ENCODE data around the gene GTF2F2. TPM values are rescaled to one million over a fixed set of nuclear protein-coding genes. Genes with fewer than 3 reads are reported as not detected.

GTF2F2 gene
- total and polyA plus RNA-seq, 9 of the 15 experiments (the other 6 are each of a cell fraction or from before 2014, with no cell fraction given), result 19.7 to 44.8 (median 32.4) TPM

DNA sequence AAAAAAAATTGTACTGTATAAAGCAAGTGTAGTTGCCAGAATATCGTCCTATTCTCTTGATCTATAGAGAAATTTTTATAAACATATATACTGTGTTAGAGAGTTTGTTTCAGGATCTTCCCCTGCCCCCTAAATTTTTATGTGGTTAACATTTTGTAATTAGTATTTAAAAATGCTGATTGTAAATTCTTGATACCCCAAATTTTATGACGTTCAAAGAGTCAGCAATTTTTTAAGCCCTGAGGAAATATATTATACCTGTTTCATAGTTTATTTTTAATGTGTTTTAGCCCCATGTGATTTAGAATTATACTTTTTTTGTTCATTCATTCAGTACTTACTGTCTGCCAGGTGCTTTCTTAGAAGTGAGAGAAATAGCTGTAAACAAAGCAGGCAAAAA lies 87.8 kb downstream of the GTF2F2 start:
- in situ Hi-C loops (cut with MboI) (no loop called here), intact Hi-C loops (cut with micrococcal nuclease) (no loop called here)
- ChIA-PET CTCF (ENCODE audit: low intra/inter-chr PET ratio) (interaction anchor here (0.7 kb wide), 1 partner anchor 8 kb away, joined by 3 read pairs; no protein-coding TSS in a partner anchor), POLR2A (no interaction called here)
- TF ChIP-seq ZNF316 (IDR thresholded peaks at IDR 0.05) (peak; percentile 67), PCBP1 (IDR thresholded peaks at IDR 0.05; ENCODE audit: low read depth, low read length, poor library complexity, severe bottlenecking) (no peak), ZBED1 (IDR thresholded peaks at IDR 0.05) (no peak), KAT2B (IDR thresholded peaks at IDR 0.05; ENCODE audit: low read depth, low read length) (no peak), CEBPB (tag; IDR thresholded peaks at IDR 0.05) (no peak)
- TF ChIP-seq, protein P1, sequence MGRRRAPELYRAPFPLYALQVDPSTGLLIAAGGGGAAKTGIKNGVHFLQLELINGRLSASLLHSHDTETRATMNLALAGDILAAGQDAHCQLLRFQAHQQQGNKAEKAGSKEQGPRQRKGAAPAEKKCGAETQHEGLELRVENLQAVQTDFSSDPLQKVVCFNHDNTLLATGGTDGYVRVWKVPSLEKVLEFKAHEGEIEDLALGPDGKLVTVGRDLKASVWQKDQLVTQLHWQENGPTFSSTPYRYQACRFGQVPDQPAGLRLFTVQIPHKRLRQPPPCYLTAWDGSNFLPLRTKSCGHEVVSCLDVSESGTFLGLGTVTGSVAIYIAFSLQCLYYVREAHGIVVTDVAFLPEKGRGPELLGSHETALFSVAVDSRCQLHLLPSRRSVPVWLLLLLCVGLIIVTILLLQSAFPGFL (CRISPR knock-in tag; IDR thresholded peaks at IDR 0.05), result no peak
- BruUV-seq (replicated peaks), result no TSS peak
- Histone ChIP-seq H4K20me1 (replicated peaks; ENCODE audit: control insufficient read depth, insufficient read depth, low read length) (no peaks in the 10 kb centered on the region), H3K27ac (ENCODE audit: extremely low read depth, low read depth, low read length) (no peak overlapping the region), H2AFZ (ENCODE audit: low read depth, low read length) (no peak overlapping the region), H3K36me3 (ENCODE audit: control insufficient read depth, insufficient read depth, low read length) (peaks cover 31% of the 10 kb centered on the region), H3K79me2 (ENCODE audit: control insufficient read depth, insufficient read depth, low read length) (peaks cover 4% of the 10 kb centered on the region; the same call in 1 of the 3 replicates), H3K4me2 (ENCODE audit: insufficient read depth, low read length) (no peak overlapping the region), H3K9me1 (ENCODE audit: control insufficient read depth, insufficient read depth, low read length) (no peaks in the 10 kb centered on the region), H3K27me3 (ENCODE audit: control insufficient read depth in 2 of 2, insufficient read depth in 2 of 2, low read length in 2 of 2) (no peaks in the 10 kb centered on the region), H3K4me1 (replicated peaks in 1 of 2; ENCODE audit: control insufficient read depth in 2 of 2, insufficient read depth in 2 of 2, low read length in 2 of 2) (no peaks in the 10 kb centered on the region), H3K4me3 (no peak overlapping the region), H3K9me3 (replicated peaks; ENCODE audit: control insufficient read depth, insufficient read depth, low read depth, low read length) (no peaks in the 10 kb centered on the region), H3K9ac (ENCODE audit: insufficient read depth in 1 of 2, low read depth in 2 of 2, low read length in 2 of 2) (no peak overlapping the region)
- DNase-seq (ENCODE audit: extremely low read depth in 1 of 4, low spot score in 3 of 4) (no peak), ATAC-seq (no peak), FAIRE-seq (no peak)
- WGBS (ENCODE audit: insufficient coverage, low coverage, missing lambda C conversion rate), result 100% methylated on average over 1 of the region's 2 CpGs

DNA sequence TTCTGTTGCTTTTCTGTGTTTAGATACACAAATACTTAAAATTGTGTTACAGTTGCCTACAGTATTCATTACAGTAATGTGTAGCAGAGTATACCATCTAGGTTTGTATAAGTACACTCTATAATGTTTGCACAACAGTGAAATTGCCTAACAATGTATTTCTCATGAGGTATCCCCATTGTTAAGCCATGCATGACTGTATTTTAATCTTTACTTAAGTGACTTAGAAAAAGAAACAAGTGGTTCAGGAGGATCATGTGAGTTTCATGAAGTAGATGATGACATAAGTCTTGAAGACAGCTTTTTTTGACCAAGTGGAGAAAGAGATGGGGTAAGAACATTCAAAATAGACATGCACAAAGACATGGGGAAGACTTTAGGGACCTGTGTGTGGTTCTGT lies 88.9 kb downstream of the GTF2F2 start:
- no peak overlapping the region for H3K9ac ChIP-seq (ENCODE audit: insufficient read depth in 1 of 2, low read depth in 2 of 2, low read length in 2 of 2)
- POLR2A ChIA-PET, result interaction anchor here (0.8 kb wide), 1 partner anchor 187 kb away, joined by 3 read pairs; no protein-coding TSS in a partner anchor
- H3K36me3 ChIP-seq (ENCODE audit: control insufficient read depth, insufficient read depth, low read length), result peaks cover 31% of the 10 kb centered on the region
- FAIRE-seq, result no peak
- no TSS peak for BruUV-seq (replicated peaks)
- peaks cover 4% of the 10 kb centered on the region; the same call in 1 of the 3 replicates for H3K79me2 ChIP-seq (ENCODE audit: control insufficient read depth, insufficient read depth, low read length)
- no peak overlapping the region for H2AFZ ChIP-seq (ENCODE audit: low read depth, low read length)
- DNase-seq (ENCODE audit: extremely low read depth in 1 of 4, low spot score in 3 of 4), result no peak
- in situ Hi-C loops (cut with MboI) (no loop called here), intact Hi-C loops (cut with micrococcal nuclease) (no loop called here)
- no peaks in the 10 kb centered on the region for H3K9me3 ChIP-seq (replicated peaks; ENCODE audit: control insufficient read depth, insufficient read depth, low read depth, low read length)
- no peak overlapping the region for H3K4me3 ChIP-seq
- no peak overlapping the region for H3K4me2 ChIP-seq (ENCODE audit: insufficient read depth, low read length)
- ATAC-seq, result no peak
- no peak overlapping the region for H3K27ac ChIP-seq (ENCODE audit: extremely low read depth, low read depth, low read length)
- no peaks in the 10 kb centered on the region for H4K20me1 ChIP-seq (replicated peaks; ENCODE audit: control insufficient read depth, insufficient read depth, low read length)
- H3K4me1 ChIP-seq (replicated peaks in 1 of 2; ENCODE audit: control insufficient read depth in 2 of 2, insufficient read depth in 2 of 2, low read length in 2 of 2), result no peaks in the 10 kb centered on the region
- CTCF ChIA-PET (ENCODE audit: low intra/inter-chr PET ratio), result no interaction called here
- no peaks in the 10 kb centered on the region for H3K27me3 ChIP-seq (ENCODE audit: control insufficient read depth in 2 of 2, insufficient read depth in 2 of 2, low read length in 2 of 2)
- H3K9me1 ChIP-seq (ENCODE audit: control insufficient read depth, insufficient read depth, low read length), result no peaks in the 10 kb centered on the region
- TF ChIP-seq C11orf30 (IDR thresholded peaks at IDR 0.05; ENCODE audit: low read depth), result no peak
- TF ChIP-seq CREB1 (IDR thresholded peaks at IDR 0.05), result no peak
- no peak for TF ChIP-seq CREB1 (CRISPR knock-in tag; IDR thresholded peaks at IDR 0.05)
- TF ChIP-seq, protein P2, sequence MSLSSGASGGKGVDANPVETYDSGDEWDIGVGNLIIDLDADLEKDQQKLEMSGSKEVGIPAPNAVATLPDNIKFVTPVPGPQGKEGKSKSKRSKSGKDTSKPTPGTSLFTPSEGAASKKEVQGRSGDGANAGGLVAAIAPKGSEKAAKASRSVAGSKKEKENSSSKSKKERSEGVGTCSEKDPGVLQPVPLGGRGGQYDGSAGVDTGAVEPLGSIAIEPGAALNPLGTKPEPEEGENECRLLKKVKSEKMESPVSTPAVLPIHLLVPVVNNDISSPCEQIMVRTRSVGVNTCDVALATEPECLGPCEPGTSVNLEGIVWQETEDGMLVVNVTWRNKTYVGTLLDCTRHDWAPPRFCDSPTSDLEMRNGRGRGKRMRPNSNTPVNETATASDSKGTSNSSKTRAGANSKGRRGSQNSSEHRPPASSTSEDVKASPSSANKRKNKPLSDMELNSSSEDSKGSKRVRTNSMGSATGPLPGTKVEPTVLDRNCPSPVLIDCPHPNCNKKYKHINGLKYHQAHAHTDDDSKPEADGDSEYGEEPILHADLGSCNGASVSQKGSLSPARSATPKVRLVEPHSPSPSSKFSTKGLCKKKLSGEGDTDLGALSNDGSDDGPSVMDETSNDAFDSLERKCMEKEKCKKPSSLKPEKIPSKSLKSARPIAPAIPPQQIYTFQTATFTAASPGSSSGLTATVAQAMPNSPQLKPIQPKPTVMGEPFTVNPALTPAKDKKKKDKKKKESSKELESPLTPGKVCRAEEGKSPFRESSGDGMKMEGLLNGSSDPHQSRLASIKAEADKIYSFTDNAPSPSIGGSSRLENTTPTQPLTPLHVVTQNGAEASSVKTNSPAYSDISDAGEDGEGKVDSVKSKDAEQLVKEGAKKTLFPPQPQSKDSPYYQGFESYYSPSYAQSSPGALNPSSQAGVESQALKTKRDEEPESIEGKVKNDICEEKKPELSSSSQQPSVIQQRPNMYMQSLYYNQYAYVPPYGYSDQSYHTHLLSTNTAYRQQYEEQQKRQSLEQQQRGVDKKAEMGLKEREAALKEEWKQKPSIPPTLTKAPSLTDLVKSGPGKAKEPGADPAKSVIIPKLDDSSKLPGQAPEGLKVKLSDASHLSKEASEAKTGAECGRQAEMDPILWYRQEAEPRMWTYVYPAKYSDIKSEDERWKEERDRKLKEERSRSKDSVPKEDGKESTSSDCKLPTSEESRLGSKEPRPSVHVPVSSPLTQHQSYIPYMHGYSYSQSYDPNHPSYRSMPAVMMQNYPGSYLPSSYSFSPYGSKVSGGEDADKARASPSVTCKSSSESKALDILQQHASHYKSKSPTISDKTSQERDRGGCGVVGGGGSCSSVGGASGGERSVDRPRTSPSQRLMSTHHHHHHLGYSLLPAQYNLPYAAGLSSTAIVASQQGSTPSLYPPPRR (CRISPR knock-in tag; IDR thresholded peaks at IDR 0.05; ENCODE audit: borderline replicate concordance), result no peak
